WTC11 (cell line): ENCODE results near the gene SGO2.

Experiments used
- ESRRA ChIP-seq: sonication (generic); formaldehyde crosslinking; IDR thresholded peaks from 2 replicates; pipeline ENCODE4 v1.8.1; 2022; ENCODE audit warnings: mild to moderate bottlenecking, missing genetic modification reagents, borderline replicate concordance
- MXD4 ChIP-seq: fragments of 250-450 bp; sonication (Bioruptor Pico); IDR thresholded peaks from 2 replicates; pipeline ENCODE4 v1.8.0; 2021; ENCODE audit warnings: mild to moderate bottlenecking, moderate library complexity, borderline replicate concordance
- TF ChIP-seq, protein P1 (sequence below): fragments of 200-600 bp; IDR thresholded peaks from 2 replicates; pipeline ENCODE4 v1.8.0; 2022; ENCODE audit warnings: antibody characterized with exemption

DNA sequence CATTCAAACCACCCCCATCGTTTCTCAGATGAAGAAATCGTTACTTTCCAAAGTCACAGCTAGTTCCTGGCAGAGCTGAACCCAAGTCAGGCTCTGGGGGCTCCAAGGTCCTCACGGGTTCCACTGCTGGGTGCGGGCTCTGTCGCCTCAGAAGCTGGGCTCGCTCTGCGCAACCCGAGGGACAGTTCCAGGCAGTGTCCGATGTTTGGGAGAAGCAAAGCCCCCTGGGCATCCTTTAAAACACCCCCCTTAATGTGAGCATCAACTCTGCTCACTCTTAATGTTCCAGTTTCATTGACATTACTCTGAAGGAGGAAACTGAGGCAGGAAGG lies 60.6 kb downstream of the SGO2 start:
- TF ChIP-seq ESRRA (CRISPR knock-in tag) (no peak), MXD4 (no peak)
- TF ChIP-seq, protein P1, sequence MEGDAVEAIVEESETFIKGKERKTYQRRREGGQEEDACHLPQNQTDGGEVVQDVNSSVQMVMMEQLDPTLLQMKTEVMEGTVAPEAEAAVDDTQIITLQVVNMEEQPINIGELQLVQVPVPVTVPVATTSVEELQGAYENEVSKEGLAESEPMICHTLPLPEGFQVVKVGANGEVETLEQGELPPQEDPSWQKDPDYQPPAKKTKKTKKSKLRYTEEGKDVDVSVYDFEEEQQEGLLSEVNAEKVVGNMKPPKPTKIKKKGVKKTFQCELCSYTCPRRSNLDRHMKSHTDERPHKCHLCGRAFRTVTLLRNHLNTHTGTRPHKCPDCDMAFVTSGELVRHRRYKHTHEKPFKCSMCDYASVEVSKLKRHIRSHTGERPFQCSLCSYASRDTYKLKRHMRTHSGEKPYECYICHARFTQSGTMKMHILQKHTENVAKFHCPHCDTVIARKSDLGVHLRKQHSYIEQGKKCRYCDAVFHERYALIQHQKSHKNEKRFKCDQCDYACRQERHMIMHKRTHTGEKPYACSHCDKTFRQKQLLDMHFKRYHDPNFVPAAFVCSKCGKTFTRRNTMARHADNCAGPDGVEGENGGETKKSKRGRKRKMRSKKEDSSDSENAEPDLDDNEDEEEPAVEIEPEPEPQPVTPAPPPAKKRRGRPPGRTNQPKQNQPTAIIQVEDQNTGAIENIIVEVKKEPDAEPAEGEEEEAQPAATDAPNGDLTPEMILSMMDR: no peak
